Central memory CD4-positive, alpha-beta T cell (primary cell): ENCODE results near the gene AGPAT3.
"Not testable (repeated sequence)": the region's sequence is repeated elsewhere in the genome, so short reads cannot be mapped to it uniquely, and the experiment has no call there.

Source experiments
- DNase-seq: peaks from one replicate; pipeline ENCODE4 v3.0.0; 2022
- total RNA-seq, 3 experiments: gene quantifications; one replicate each; lab custom pipeline; 2026; lab: John Stamatoyannopoulos, UW

AGPAT3 gene, protein sequence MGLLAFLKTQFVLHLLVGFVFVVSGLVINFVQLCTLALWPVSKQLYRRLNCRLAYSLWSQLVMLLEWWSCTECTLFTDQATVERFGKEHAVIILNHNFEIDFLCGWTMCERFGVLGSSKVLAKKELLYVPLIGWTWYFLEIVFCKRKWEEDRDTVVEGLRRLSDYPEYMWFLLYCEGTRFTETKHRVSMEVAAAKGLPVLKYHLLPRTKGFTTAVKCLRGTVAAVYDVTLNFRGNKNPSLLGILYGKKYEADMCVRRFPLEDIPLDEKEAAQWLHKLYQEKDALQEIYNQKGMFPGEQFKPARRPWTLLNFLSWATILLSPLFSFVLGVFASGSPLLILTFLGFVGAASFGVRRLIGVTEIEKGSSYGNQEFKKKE
- 96.7 to 199 (median 128) reads per million in 3 experiments for total RNA-seq

- DNase-seq: peak; percentile 32
These were observed at the start of gene AGPAT3 for GRCh38 chr21:43864962-43865539. Gene AGPAT3 (plus strand): TSS chr21:43865223. CDS start chr21:43959682, 94,459 bp downstream.

DNA sequence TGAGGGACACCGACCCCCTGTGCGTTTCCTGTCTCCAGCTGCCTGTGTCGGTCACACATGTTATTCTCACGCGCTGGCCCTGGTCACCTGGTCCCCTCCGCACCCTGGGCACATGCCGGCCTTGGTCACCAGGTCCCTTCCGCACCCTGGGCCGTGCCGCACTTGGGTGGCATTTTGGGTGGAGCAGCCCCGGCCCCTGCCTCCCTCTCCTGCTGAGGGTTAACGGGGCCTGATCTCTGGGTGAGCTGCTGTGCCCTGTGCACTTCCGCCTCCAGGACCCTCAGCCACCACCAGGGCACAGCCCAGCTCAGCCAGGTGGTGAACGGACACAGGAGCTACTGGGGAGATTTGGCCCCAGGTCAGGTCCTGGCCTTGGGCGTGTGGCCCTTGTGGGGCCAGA is 49.0 kb upstream of the AGPAT3 start:
- no peak for DNase-seq

GRCh38 chr21:43816611-43817071 is 48.4 kb upstream of the AGPAT3 start:
- DNase-seq: no peak

GRCh38 chr21:43817157-43818086 is 47.6 kb upstream of the AGPAT3 start:
- no peak for DNase-seq

DNA sequence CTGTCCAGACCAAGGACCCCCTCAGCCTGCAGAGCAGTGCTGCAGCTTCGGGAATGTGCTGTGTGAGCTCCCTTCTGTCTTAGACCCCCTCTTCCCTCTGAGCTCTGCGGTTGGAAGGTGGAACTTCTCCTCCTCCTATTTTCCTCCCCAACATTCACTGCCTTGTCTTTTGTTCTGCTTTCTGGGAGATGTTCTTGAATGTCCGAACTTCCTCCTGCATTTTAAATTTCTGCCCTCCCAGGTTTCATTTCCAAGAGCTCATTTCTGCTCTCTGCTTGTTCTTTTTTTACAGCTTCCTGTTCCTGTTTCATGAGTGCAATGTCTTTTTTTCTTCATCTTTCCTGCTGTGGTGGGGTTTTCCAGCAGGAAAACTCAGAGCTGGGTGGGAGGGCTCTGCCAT is 46.3 kb upstream of the AGPAT3 start:
- no peak for DNase-seq

- DNase-seq: no peak
These were observed 45.3 kb upstream of the AGPAT3 start for GRCh38 chr21:43819511-43820405.

DNA sequence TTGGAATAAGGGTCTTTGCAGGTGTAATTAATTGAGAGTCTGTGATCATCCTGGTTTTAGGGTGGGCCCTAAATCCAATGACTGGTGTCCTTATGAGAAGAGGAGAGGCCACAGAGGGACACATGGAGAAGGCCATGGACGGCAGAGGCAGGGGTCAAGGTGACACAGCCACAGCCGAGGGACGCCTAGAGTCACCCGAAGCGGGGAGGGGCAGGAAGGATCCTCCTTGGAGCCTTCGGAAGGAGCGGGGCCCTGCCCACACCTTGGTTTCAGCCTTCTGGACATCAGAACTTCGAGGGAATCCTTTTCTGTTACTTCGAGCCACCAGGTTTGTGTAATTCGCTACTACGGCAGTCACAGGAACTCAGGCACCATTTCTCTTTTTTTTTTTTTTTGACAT is 44.6 kb upstream of the AGPAT3 start:
- no peak for DNase-seq

DNA sequence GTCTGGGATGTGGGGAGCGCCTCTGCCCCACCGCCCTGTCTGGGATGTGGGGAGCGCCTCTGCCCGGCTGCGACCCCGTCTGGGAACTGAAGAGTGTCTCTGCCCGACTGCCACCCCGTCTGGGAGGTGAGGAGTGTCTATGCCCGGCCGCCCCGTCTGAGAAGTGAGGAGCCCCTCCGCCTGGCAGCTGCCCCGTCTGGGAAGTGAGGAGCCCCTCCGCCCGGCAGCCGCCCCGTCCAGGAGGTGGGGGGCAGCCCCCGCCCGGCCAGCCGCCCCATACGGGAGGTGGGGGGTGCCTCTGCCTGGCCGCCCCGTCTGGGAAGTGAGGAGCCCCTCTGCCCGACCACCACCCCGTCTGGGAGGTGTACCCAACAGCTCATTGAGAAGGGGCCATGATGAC is 42.9 kb upstream of the AGPAT3 start:
- not testable (repeated sequence) for DNase-seq

DNA sequence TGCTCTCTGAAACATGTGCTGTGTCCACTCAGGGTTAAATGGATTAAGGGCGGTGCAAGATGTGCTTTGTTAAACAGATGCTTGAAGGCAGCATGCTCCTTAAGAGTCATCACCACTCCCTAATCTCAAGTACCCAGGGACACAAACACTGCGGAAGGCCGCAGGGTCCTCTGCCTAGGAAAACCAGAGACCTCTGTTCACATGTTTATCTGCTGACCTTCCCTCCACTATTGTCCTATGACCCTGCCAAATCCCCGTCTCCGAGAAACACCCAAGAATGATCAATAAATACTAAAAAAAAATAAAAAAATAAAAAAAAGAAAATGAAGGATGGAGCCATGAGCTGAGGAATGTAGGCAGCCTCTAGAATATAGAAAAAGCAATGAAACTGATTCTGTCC is 42.3 kb upstream of the AGPAT3 start:
- DNase-seq: not testable (repeated sequence)

DNA sequence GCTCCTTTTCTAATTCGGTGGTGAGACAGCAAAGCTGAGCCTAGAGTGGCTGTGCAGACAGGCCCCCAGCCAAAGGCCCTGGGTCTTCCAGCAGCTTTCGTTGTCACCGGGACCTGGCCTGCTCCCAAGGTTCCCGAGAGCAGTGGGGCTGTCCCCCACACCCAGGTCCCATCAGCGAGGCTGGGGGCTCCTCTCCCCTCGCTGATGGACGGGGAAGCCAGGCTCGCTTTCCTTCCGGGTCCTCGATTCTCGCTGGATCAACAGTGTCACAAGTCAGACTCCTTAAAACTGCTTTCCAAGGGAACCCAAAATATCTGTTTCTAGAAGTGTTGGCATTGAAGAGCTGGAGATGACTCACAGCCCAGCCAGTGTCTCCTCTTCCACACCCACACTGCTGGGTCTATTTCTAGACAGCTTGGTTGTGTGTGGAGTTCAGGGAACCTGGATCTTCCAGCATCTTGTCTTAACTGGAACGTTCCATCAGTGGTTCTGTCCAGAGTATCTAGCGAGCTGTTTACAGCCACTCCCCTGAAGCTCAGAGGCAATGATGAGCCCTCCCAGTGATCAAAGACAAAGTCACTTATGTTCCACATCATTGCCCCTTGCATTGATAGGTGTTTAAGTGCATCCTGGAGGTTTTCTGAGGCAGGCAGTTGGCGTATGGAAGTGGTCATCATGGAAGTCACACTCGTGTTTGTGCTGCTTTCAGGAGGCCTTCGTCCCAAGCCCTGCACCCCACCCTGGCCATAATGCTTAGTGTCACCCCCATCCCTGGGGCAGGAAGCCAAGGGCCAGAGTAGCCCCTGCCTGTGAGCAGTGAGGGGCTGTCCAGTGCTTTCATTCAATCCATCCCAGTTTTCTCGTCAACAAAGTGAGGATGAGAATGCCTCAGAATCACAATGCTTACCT is 40.4 kb upstream of the AGPAT3 start:
- no peak for DNase-seq

DNA sequence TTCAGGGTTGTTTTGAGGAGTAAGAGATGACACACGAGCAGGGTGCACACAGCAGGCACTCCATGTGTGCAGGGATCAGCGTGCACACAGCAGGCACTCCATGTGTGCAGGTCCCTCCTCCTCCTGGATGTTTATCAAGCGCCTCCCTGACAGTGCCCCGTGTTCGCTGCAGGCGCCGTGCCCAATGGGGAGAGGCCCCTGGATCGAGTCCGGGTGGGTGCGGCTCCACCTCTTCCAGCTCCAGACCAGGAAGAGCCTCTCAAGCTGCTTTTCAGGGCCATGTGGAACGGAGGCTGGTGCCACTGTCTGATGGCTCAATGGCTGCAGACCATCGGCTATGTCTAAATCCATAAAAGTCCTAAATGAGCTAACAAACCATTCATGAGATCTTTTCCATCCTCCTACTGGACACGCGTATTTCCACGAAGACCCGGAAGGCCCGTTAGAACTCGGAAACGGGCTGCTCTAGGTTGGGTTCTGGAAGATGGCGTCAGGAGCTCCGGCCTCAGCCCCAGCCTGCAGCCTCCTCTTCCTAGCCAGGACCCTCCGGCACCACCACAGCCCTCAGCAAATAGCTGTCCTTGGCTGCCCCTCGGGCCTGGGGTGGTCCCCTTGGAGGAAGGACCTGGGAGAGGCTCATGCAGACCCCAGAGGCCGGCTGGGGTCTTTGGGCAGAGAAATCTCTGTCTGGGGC is 39.6 kb upstream of the AGPAT3 start:
- no peak for DNase-seq

- DNase-seq: no peak
These were observed 38.9 kb upstream of the AGPAT3 start for GRCh38 chr21:43825936-43826622.

DNA sequence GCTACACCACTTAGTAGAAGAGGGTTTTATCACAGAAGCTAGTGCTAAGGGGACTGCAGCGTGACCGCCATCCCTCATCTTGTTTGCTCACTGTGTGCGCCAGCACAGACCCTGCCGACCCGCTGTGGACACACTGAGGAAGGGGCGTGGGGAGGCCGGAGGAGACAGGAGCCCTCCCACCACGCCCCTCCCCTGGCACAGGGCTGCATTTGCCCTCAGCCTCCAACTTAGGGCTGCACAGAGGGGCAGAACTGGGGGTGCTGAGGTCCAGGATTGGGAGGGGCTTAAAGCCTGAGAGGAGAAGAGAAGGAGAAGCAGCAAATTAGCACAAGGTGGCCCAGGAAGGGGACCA is 38.4 kb upstream of the AGPAT3 start:
- no peak for DNase-seq

DNA sequence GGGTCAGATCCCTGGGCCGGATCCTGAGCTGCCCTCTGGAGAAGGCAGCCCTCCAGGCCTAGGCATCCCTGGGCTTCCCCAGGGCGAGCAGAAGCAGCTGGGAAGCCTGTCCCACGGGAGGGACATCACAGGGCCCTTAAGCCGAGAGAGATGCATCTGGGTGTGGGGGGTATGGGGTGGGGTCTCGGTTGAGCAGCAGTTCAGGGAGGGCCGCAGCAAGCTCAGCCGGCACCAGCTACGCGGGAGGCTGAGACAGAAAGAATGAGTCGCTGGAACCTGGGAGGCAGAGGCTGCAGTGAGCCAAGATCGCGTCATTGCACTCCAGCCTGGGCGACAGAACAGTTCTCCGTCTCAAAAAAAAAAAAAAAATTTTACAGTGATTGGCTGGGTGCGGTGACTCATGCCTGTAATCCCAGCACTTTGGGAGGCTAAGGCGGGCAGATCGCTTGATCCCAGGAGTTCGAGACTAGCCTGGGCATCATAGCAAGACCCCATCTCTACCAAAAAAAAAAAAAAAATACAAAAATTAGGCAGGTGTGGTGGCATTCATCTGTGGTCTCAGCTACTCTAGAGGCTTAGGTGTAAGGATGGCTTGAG is 37.9 kb upstream of the AGPAT3 start:
- DNase-seq: no peak

DNA sequence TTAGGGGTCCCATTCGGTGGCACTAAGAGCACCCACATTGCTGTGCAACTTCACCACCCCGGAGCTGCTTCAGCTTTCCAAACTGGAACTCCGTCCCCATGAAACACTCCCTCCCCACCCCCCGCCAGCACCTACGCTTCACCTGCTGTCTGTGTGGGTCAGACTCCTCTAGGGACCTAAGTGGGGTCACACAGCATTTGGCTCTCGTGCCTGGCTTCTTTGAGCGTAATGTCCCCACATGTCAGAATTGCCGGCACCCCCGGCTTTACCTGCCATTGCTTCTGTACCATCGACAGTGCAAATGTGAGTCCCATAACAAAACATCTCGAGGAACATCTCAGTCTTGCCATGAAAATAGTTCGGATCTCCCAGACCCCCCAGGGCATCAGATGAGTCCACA is 35.9 kb upstream of the AGPAT3 start:
- DNase-seq: no peak

DNA sequence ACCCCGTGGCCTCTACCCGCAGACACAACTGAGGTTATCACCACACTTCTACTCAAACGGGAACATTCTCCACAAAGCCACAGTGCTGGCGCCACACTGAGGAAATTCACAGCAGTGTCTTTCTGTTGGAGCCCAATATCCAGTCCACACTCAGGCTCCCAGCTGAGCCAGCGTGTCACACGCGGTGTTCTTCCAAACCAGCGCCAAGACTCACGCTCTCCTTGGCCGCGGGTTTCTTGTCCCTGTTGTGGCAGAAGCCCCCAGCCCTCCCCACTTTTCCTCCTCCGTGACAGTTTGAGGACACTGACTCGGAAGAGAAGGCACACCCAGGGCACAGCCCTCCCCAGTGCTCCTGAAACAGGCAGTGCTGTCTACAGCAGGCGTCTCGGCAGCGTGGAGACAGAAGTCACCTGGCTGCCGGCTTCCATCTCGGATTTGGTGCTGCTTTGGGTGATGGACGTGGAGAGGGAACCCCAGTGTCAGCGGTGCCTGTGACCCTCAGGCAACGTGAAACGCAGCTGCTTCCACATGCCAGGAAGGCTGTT is 35.4 kb upstream of the AGPAT3 start:
- DNase-seq: no peak

GRCh38 chr21:43832158-43832550 is 32.9 kb upstream of the AGPAT3 start:
- DNase-seq: no peak

DNA sequence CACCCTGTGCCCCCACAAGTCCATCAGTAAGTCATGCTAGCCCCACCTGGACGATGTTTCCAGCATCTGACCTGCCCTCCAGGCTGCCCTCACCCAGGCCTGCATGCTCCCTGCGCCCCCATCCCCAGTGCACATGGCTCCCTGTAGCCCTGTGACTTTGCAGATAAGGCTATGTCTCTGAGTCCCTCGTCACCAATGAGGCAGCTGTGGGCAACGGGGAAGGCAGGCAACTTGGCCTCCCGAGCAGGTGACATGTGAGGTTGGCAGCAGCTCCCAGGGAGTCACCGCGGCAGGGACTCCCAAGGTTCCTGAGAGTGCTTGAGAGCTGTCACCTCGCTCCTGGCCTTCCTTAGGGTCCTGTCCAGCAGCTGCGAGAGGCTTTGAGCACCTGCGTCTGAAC is 32.4 kb upstream of the AGPAT3 start:
- no peak for DNase-seq
